BJ (cell line): Measurements from ENCODE around the gene HSBP1L1. TPM values are rescaled to one million over a fixed set of nuclear protein-coding genes. Genes with fewer than 3 reads are reported as not detected.

Source experiments
- CTCF ChIA-PET: fragments of 350-600 bp; formaldehyde crosslinking; extraction: SDS; loops from one replicate; lab custom pipeline; 2021; ENCODE audit warnings: antibody characterized with exemption, inconsistent platforms; lab: Yijun Ruan, JAX
- POLR2A ChIA-PET: fragments of 300-600 bp; sonication (Branson Sonifier 250); formaldehyde crosslinking; extraction: SDS; loops from one replicate; lab custom pipeline; 2021; ENCODE audit warnings: antibody characterized with exemption; lab: Charles Lee
- DNase-seq: peaks from one replicate; pipeline ENCODE4 v3.0.0-alpha.2; 2011; ENCODE audit warnings: low read depth
- H3K27me3 ChIP-seq: 2 replicates; pipeline ENCODE4 v1.6.0; 2011; ENCODE audit warnings: low read length; ENCODE audit not compliant: control insufficient read depth, insufficient read depth
- H3K36me3 ChIP-seq: 2 replicates; pipeline ENCODE4 v1.5.1; 2011; ENCODE audit warnings: low read length; ENCODE audit not compliant: control insufficient read depth, insufficient read depth
- H3K4me3 ChIP-seq: 2 replicates; pipeline ENCODE4 v1.5.1; 2011; ENCODE audit warnings: low read depth, mild to moderate bottlenecking, control low read depth, low read length
- CTCF ChIP-seq: IDR thresholded peaks from 2 replicates; pipeline ENCODE4 v1.5.1; 2011; ENCODE audit warnings: low read depth, mild to moderate bottlenecking, control low read depth, inconsistent platforms, low read length, moderate library complexity; ENCODE audit not compliant: insufficient read depth
- polyA plus RNA-seq: library from polyadenylated mRNA; depleted of rRNA; stranded (reverse); fragments of >200 nt; gene quantifications from 2 replicates; pipeline ENCODE4 v1.2.3, GENCODE V29; 2011

Gene HSBP1L1
- polyA plus RNA-seq, 1 experiment = 19.1 TPM

GRCh38 chr18:79930020-79930642 lies 34.3 kb upstream of the HSBP1L1 start:
- POLR2A ChIA-PET = no interaction called here
- no peak for TF ChIP-seq CTCF
- Histone ChIP-seq H3K36me3 (peaks cover 13% of the 10 kb centered on the region), H3K4me3 (no peak overlapping the region), H3K27me3 (no peaks in the 10 kb centered on the region)
- CTCF ChIA-PET = no interaction called here
- DNase-seq = no peak

- no peak for TF ChIP-seq CTCF
These were observed 33.0 kb upstream of the HSBP1L1 start for GRCh38 chr18:79931475-79931874.

GRCh38 chr18:79932907-79933306 lies 31.5 kb upstream of the HSBP1L1 start:
- no peak for TF ChIP-seq CTCF
- peaks cover 18% of the 10 kb centered on the region for H3K36me3 ChIP-seq
- no peaks in the 10 kb centered on the region for H3K27me3 ChIP-seq
- no peak overlapping the region for H3K4me3 ChIP-seq
- ChIA-PET POLR2A (no interaction called here), CTCF (no interaction called here)
- DNase-seq = no peak

More at GRCh38 chr18:79931475-79931874, 33.0 kb upstream of the HSBP1L1 start:
- no peak overlapping the region for H3K4me3 ChIP-seq
- ChIA-PET POLR2A (no interaction called here), CTCF (no interaction called here)
- no peak for DNase-seq
- no peaks in the 10 kb centered on the region for H3K27me3 ChIP-seq
- H3K36me3 ChIP-seq = peaks cover 15% of the 10 kb centered on the region

DNA sequence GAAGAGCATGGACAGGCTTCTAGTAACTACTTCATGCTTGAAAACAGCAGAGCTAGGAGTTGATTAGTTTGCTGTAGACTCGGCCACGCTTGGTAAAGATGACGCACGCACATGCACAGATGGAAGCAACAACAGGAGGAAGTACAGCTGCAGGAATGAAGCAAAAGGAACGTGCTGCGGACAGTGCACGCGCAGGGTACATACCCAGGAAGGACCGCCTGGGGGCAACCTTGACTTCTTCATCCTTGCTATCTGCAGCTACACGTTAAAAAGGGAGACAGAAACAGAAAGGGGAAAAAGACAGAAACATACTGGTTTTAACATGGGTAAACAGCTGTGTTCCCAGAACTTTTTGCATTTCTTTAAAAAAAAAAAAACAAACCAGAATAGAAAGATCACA lies 30.7 kb upstream of the HSBP1L1 start:
- DNase-seq = peak; percentile 45
- peak; percentile 53 for TF ChIP-seq CTCF
- POLR2A ChIA-PET = interaction anchor here (0.6 to 0.7 kb wide), 2 partner anchors 16 to 196 kb away, joined by 6 read pairs; no protein-coding TSS in a partner anchor
- CTCF ChIA-PET = interaction anchor here (0.7 to 1.5 kb wide), 9 partner anchors 9 to 224 kb away, joined by 3 to 7 read pairs (median 3); no protein-coding TSS in a partner anchor
- Histone ChIP-seq H3K36me3 (peaks cover 13% of the 10 kb centered on the region), H3K4me3 (no peak overlapping the region), H3K27me3 (no peaks in the 10 kb centered on the region)

GRCh38 chr18:79934311-79935097 lies 29.9 kb upstream of the HSBP1L1 start:
- DNase-seq = no peak
- H3K36me3 ChIP-seq = peaks cover 9% of the 10 kb centered on the region
- H3K4me3 ChIP-seq = no peak overlapping the region
- no peaks in the 10 kb centered on the region for H3K27me3 ChIP-seq
- ChIA-PET POLR2A (interaction anchor here (0.6 kb wide), 1 partner anchor 201 kb away, joined by 4 read pairs; no protein-coding TSS in a partner anchor), CTCF (interaction anchor here (0.7 to 1.5 kb wide), 9 partner anchors 10 to 224 kb away, joined by 3 to 7 read pairs (median 3); no protein-coding TSS in a partner anchor)
- no peak for TF ChIP-seq CTCF
